Measurements from ENCODE around the gene LYPD6B.

Gene LYPD6B

DNA sequence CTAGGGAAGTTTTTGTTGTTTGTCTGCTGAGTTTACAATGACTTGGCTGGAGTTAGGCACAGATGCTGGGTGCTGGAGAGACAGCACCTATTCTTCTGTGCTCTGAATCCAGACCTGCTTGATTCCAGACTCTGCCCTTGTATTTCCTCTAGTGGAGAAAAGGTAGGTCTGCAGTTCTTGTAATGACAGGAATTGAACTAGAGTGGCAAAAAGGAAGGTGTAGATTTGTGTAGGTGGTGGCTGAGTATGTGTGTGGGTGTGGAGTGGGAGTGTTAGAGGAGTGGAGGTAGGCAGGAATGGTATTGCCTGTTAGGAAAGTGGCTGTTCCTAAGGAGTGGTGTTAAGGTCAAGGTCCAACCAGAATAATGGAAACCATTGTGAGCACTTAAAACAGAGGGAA is 220.0 kb downstream of the LYPD6B start:
- Histone ChIP-seq H4K20me1 (ENCODE audit: low read depth, low read length) (no peaks in the 10 kb centered on the region), H3F3A (ENCODE audit: insufficient read depth) (no peaks in the 10 kb centered on the region), H3K9me2 (replicated peaks; ENCODE audit: insufficient read depth, low read length) (no peaks in the 10 kb centered on the region), H2AFZ (ENCODE audit: low read depth, low read length, severe bottlenecking) (no peak overlapping the region), H3K9ac (ENCODE audit: low read length) (no peak overlapping the region), H3K79me2 (ENCODE audit: insufficient read depth, low read length) (no peaks in the 10 kb centered on the region), H3K27me3 (ENCODE audit: low read length) (0 out of 2 replicates have a peak, but pooled peaks cover 5% of the 10 kb centered on the region), H3K27ac (ENCODE audit: low read depth, low read length) (no peak overlapping the region), H3K4me3 (ENCODE audit: insufficient read depth, low read length, poor library complexity, severe bottlenecking) (no peak overlapping the region), H3K36me3 (ENCODE audit: low read length) (no peaks in the 10 kb centered on the region), H3K9me3 (ENCODE audit: insufficient read depth, low read length) (no peaks in the 10 kb centered on the region), H3K4me2 (ENCODE audit: low read depth, low read length, poor library complexity, severe bottlenecking) (no peak overlapping the region)
- TF ChIP-seq CTCF (IDR thresholded peaks at IDR 0.05; ENCODE audit: insufficient read depth, low read length, poor library complexity, severe bottlenecking) (no peak), EZH2phosphoT487 (conservative IDR thresholded peaks at IDR 0.05; ENCODE audit: low read length) (no peak)

DNA sequence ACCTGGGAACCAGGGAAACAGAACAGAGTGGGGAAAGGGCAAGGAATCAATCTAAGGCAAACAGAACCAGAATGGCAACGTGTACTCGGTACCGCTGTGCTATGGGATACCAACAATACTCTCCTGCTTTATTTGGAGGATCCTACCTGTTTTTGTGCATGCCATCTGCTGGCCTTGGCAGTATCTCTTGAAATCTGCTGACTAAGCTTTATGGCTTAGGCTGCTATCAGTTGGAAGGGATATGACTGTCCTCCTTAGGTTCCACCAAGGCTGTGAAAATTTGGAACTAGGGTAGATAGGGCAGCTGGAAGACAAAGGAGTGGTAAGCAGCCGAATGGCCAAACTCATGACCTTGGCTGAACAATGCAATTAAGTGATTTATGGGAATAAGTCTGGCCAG is 220.6 kb downstream of the LYPD6B start:
- Histone ChIP-seq H3K9me3 (ENCODE audit: insufficient read depth, low read length) (no peaks in the 10 kb centered on the region), H3K9me2 (replicated peaks; ENCODE audit: insufficient read depth, low read length) (no peaks in the 10 kb centered on the region), H3K27me3 (ENCODE audit: low read length) (0 out of 2 replicates have a peak, but pooled peaks cover 5% of the 10 kb centered on the region), H3K4me3 (ENCODE audit: insufficient read depth, low read length, poor library complexity, severe bottlenecking) (no peak overlapping the region), H3K36me3 (ENCODE audit: low read length) (no peaks in the 10 kb centered on the region), H3K9ac (ENCODE audit: low read length) (no peak overlapping the region), H3K4me2 (ENCODE audit: low read depth, low read length, poor library complexity, severe bottlenecking) (no peak overlapping the region), H3F3A (ENCODE audit: insufficient read depth) (no peaks in the 10 kb centered on the region), H3K79me2 (ENCODE audit: insufficient read depth, low read length) (no peaks in the 10 kb centered on the region), H4K20me1 (ENCODE audit: low read depth, low read length) (no peaks in the 10 kb centered on the region), H2AFZ (ENCODE audit: low read depth, low read length, severe bottlenecking) (no peak overlapping the region), H3K27ac (ENCODE audit: low read depth, low read length) (no peak overlapping the region)
- TF ChIP-seq CTCF (IDR thresholded peaks at IDR 0.05; ENCODE audit: insufficient read depth, low read length, poor library complexity, severe bottlenecking) (no peak), EZH2phosphoT487 (conservative IDR thresholded peaks at IDR 0.05; ENCODE audit: low read length) (no peak)

- H3F3A ChIP-seq (ENCODE audit: insufficient read depth), result no peaks in the 10 kb centered on the region
- no peaks in the 10 kb centered on the region for H3K9me2 ChIP-seq (replicated peaks; ENCODE audit: insufficient read depth, low read length)
- no peak overlapping the region for H3K4me2 ChIP-seq (ENCODE audit: low read depth, low read length, poor library complexity, severe bottlenecking)
- no peaks in the 10 kb centered on the region for H3K79me2 ChIP-seq (ENCODE audit: insufficient read depth, low read length)
- no peak for TF ChIP-seq EZH2phosphoT487 (conservative IDR thresholded peaks at IDR 0.05; ENCODE audit: low read length)
- no peak for TF ChIP-seq CTCF (IDR thresholded peaks at IDR 0.05; ENCODE audit: insufficient read depth, low read length, poor library complexity, severe bottlenecking)
- no peak overlapping the region for H3K9ac ChIP-seq (ENCODE audit: low read length)
- no peaks in the 10 kb centered on the region for H4K20me1 ChIP-seq (ENCODE audit: low read depth, low read length)
- H3K27me3 ChIP-seq (ENCODE audit: low read length), result 0 out of 2 replicates have a peak, but pooled peaks cover 5% of the 10 kb centered on the region
- H3K36me3 ChIP-seq (ENCODE audit: low read length), result no peaks in the 10 kb centered on the region
- H2AFZ ChIP-seq (ENCODE audit: low read depth, low read length, severe bottlenecking), result no peak overlapping the region
- no peaks in the 10 kb centered on the region for H3K9me3 ChIP-seq (ENCODE audit: insufficient read depth, low read length)
- H3K27ac ChIP-seq (ENCODE audit: low read depth, low read length), result no peak overlapping the region
- no peak overlapping the region for H3K4me3 ChIP-seq (ENCODE audit: insufficient read depth, low read length, poor library complexity, severe bottlenecking)
Observed at GRCh38 chr2:149261692-149262091, 223.2 kb downstream of the LYPD6B start.
